ENCODE results near the gene KRT71.

DNA sequence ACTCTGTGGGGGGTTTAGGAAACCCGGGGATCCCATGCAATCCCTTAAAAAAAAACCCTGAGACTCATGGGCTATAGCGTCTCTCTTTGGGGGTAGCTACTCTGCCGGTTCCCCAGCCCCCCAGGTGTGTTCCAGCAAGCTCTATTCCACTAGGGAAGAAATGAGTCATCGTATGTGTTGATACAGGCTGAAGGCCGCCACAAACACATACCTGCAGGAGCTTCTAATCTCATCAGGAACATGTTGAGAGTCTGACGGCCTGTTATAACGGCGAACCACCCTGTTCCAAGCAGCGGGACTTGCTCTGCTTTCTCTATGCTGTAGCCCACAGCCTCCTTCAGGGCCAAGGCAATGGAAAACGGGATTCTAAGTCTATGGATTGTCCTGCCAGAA, 31.8 kb downstream of the KRT71 start:
- TF ChIP-seq, protein P1, sequence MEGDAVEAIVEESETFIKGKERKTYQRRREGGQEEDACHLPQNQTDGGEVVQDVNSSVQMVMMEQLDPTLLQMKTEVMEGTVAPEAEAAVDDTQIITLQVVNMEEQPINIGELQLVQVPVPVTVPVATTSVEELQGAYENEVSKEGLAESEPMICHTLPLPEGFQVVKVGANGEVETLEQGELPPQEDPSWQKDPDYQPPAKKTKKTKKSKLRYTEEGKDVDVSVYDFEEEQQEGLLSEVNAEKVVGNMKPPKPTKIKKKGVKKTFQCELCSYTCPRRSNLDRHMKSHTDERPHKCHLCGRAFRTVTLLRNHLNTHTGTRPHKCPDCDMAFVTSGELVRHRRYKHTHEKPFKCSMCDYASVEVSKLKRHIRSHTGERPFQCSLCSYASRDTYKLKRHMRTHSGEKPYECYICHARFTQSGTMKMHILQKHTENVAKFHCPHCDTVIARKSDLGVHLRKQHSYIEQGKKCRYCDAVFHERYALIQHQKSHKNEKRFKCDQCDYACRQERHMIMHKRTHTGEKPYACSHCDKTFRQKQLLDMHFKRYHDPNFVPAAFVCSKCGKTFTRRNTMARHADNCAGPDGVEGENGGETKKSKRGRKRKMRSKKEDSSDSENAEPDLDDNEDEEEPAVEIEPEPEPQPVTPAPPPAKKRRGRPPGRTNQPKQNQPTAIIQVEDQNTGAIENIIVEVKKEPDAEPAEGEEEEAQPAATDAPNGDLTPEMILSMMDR (IDR thresholded peaks at IDR 0.05; ENCODE audit: low read depth, low read length, poor library complexity, severe bottlenecking) = no peak
- no peak for TF ChIP-seq EZH2phosphoT487 (IDR thresholded peaks at IDR 0.05; ENCODE audit: borderline replicate concordance, low read length)
